ENCODE measurements around the gene INSYN2B.

Gene INSYN2B

GRCh38 chr5:169921949-169922348, 58.3 kb downstream of the INSYN2B start:
- no peaks in the 10 kb centered on the region for H3K27me3 Mint-ChIP-seq
- H3K27ac Mint-ChIP-seq: peak overlapping the region in 1 of 2 donors; percentile 79
- no peaks in the 10 kb centered on the region for H3K9me3 Mint-ChIP-seq
- H3K4me1 Mint-ChIP-seq: peaks cover 8% of the 10 kb centered on the region
- no peak for DNase-seq
- ATAC-seq: no peak
- no peak overlapping the region for H3K4me3 Mint-ChIP-seq

GRCh38 chr5:169921384-169921783, 58.9 kb downstream of the INSYN2B start:
- no peaks in the 10 kb centered on the region for H3K27me3 Mint-ChIP-seq
- H3K9me3 Mint-ChIP-seq: no peaks in the 10 kb centered on the region
- no peak for ATAC-seq
- H3K27ac Mint-ChIP-seq: no peak overlapping the region
- peaks cover 8% of the 10 kb centered on the region for H3K4me1 Mint-ChIP-seq
- DNase-seq: no peak
- H3K4me3 Mint-ChIP-seq: no peak overlapping the region

- H3K4me3 Mint-ChIP-seq: no peak overlapping the region
- peaks cover 8% of the 10 kb centered on the region for H3K4me1 Mint-ChIP-seq
- ATAC-seq: no peak
- no peak for DNase-seq
- H3K27ac Mint-ChIP-seq: no peak overlapping the region
- no peaks in the 10 kb centered on the region for H3K27me3 Mint-ChIP-seq
- H3K9me3 Mint-ChIP-seq: no peaks in the 10 kb centered on the region
These were observed 59.8 kb downstream of the INSYN2B start for GRCh38 chr5:169920474-169920873.

GRCh38 chr5:169918228-169918627, 62.1 kb downstream of the INSYN2B start:
- Mint-ChIP-seq H3K4me3 (no peak overlapping the region), H3K27me3 (no peaks in the 10 kb centered on the region), H3K27ac (no peak overlapping the region), H3K9me3 (no peaks in the 10 kb centered on the region), H3K4me1 (no peaks in the 10 kb centered on the region)
- DNase-seq (no peak), ATAC-seq (no peak)

GRCh38 chr5:169917500-169917899, 62.8 kb downstream of the INSYN2B start:
- no peak for DNase-seq
- Mint-ChIP-seq H3K4me3 (no peak overlapping the region), H3K27ac (no peak overlapping the region), H3K9me3 (no peaks in the 10 kb centered on the region), H3K27me3 (no peaks in the 10 kb centered on the region), H3K4me1 (no peaks in the 10 kb centered on the region)
- no peak for ATAC-seq

- Mint-ChIP-seq H3K9me3 (no peaks in the 10 kb centered on the region), H3K27me3 (no peaks in the 10 kb centered on the region), H3K4me3 (no peak overlapping the region), H3K27ac (no peak overlapping the region), H3K4me1 (no peaks in the 10 kb centered on the region)
- no peak for ATAC-seq
- no peak for DNase-seq
These were observed 65.5 kb downstream of the INSYN2B start for GRCh38 chr5:169914766-169915165.

GRCh38 chr5:169913479-169913878, 66.8 kb downstream of the INSYN2B start:
- Mint-ChIP-seq H3K27me3 (no peaks in the 10 kb centered on the region), H3K9me3 (no peaks in the 10 kb centered on the region), H3K27ac (no peak overlapping the region), H3K4me1 (no peaks in the 10 kb centered on the region), H3K4me3 (no peak overlapping the region)
- ATAC-seq: no peak
- no peak for DNase-seq

- Mint-ChIP-seq H3K27ac (no peak overlapping the region), H3K9me3 (no peaks in the 10 kb centered on the region), H3K27me3 (no peaks in the 10 kb centered on the region), H3K4me3 (no peak overlapping the region), H3K4me1 (no peaks in the 10 kb centered on the region)
- DNase-seq (no peak), ATAC-seq (no peak)
These were observed 68.7 kb downstream of the INSYN2B start for GRCh38 chr5:169911448-169912212.

- ATAC-seq: no peak
- DNase-seq: no peak
- H3K27me3 Mint-ChIP-seq: no peaks in the 10 kb centered on the region
- no peaks in the 10 kb centered on the region for H3K9me3 Mint-ChIP-seq
- no peak overlapping the region for H3K4me3 Mint-ChIP-seq
- H3K27ac Mint-ChIP-seq: no peak overlapping the region
- H3K4me1 Mint-ChIP-seq: no peaks in the 10 kb centered on the region
These were observed 69.9 kb downstream of the INSYN2B start for GRCh38 chr5:169910393-169910792.

GRCh38 chr5:169909945-169910344, 70.3 kb downstream of the INSYN2B start:
- Mint-ChIP-seq H3K4me3 (no peak overlapping the region), H3K9me3 (no peaks in the 10 kb centered on the region), H3K27me3 (no peaks in the 10 kb centered on the region), H3K27ac (no peak overlapping the region), H3K4me1 (no peaks in the 10 kb centered on the region)
- no peak for ATAC-seq
- DNase-seq: no peak

- Mint-ChIP-seq H3K4me1 (no peaks in the 10 kb centered on the region), H3K27me3 (no peaks in the 10 kb centered on the region), H3K9me3 (no peaks in the 10 kb centered on the region), H3K4me3 (no peak overlapping the region), H3K27ac (no peak overlapping the region)
- ATAC-seq (no peak), DNase-seq (no peak)
These were observed 71.4 kb downstream of the INSYN2B start for GRCh38 chr5:169908864-169909263.

- Mint-ChIP-seq H3K9me3 (no peaks in the 10 kb centered on the region), H3K27ac (no peak overlapping the region), H3K27me3 (no peaks in the 10 kb centered on the region), H3K4me3 (no peak overlapping the region), H3K4me1 (peaks cover 13% of the 10 kb centered on the region)
- DNase-seq (no peak), ATAC-seq (no peak)
These were observed 73.3 kb downstream of the INSYN2B start for GRCh38 chr5:169906745-169907649.

GRCh38 chr5:169905017-169905416, 75.3 kb downstream of the INSYN2B start:
- no peak overlapping the region for H3K27ac Mint-ChIP-seq
- DNase-seq (no peak), ATAC-seq (no peak)
- peaks cover 26% of the 10 kb centered on the region for H3K4me1 Mint-ChIP-seq
- H3K27me3 Mint-ChIP-seq: no peaks in the 10 kb centered on the region
- no peaks in the 10 kb centered on the region for H3K9me3 Mint-ChIP-seq
- H3K4me3 Mint-ChIP-seq: no peak overlapping the region

GRCh38 chr5:169904508-169904907, 75.8 kb downstream of the INSYN2B start:
- H3K27me3 Mint-ChIP-seq: no peaks in the 10 kb centered on the region
- peak overlapping the region in 1 of 2 donors; percentile 16 for H3K27ac Mint-ChIP-seq
- no peaks in the 10 kb centered on the region for H3K9me3 Mint-ChIP-seq
- ATAC-seq (no peak), DNase-seq (no peak)
- H3K4me1 Mint-ChIP-seq: peaks cover 26% of the 10 kb centered on the region
- no peak overlapping the region for H3K4me3 Mint-ChIP-seq

GRCh38 chr5:169904059-169904458, 76.2 kb downstream of the INSYN2B start:
- Mint-ChIP-seq H3K4me1 (peaks cover 26% of the 10 kb centered on the region), H3K27ac (peak overlapping the region in 1 of 2 donors; percentile 71), H3K9me3 (no peaks in the 10 kb centered on the region), H3K27me3 (no peaks in the 10 kb centered on the region), H3K4me3 (no peak overlapping the region)
- no peak for DNase-seq
- ATAC-seq: no peak

- peak overlapping the region in 1 of 2 donors; percentile 5 for H3K4me3 Mint-ChIP-seq
- DNase-seq (peak in 1 of 2 donors; percentile 3), ATAC-seq (peak; percentile 76)
- no peak overlapping the region for H3K27ac Mint-ChIP-seq
- H3K27me3 Mint-ChIP-seq: no peaks in the 10 kb centered on the region
- no peaks in the 10 kb centered on the region for H3K9me3 Mint-ChIP-seq
- peaks cover 26% of the 10 kb centered on the region for H3K4me1 Mint-ChIP-seq
These were observed 78.4 kb downstream of the INSYN2B start for GRCh38 chr5:169901896-169902295.

Data from stimulated activated naive CD8-positive, alpha-beta T cell treated with anti-CD3 and anti-CD28 coated beads, Interleukin-15, amount 100 ng/mL, for 72 hours (primary cell).